Measurements from ENCODE around the gene SRSF7. TPM values are rescaled to one million over a fixed set of nuclear protein-coding genes. Genes with fewer than 3 reads are reported as not detected.
"Not testable (repeated sequence)": the region's sequence is repeated elsewhere in the genome, so short reads cannot be mapped to it uniquely, and the experiment has no call there.

SRSF7 gene
- total RNA-seq, 4 donors from 2014 or later = 94.4 to 163 (median 128) TPM

- Histone ChIP-seq H3K4me3 (no peak overlapping the region), H3K9me3 (no peaks in the 10 kb centered on the region), H3K27me3 (no peaks in the 10 kb centered on the region), H3K4me1 (no peaks in the 10 kb centered on the region), H3K36me3 (no peaks in the 10 kb centered on the region), H3K27ac (no peak overlapping the region)
- TF ChIP-seq POLR2A (IDR thresholded peaks at IDR 0.05) = no peak
- TF ChIP-seq, protein P1, sequence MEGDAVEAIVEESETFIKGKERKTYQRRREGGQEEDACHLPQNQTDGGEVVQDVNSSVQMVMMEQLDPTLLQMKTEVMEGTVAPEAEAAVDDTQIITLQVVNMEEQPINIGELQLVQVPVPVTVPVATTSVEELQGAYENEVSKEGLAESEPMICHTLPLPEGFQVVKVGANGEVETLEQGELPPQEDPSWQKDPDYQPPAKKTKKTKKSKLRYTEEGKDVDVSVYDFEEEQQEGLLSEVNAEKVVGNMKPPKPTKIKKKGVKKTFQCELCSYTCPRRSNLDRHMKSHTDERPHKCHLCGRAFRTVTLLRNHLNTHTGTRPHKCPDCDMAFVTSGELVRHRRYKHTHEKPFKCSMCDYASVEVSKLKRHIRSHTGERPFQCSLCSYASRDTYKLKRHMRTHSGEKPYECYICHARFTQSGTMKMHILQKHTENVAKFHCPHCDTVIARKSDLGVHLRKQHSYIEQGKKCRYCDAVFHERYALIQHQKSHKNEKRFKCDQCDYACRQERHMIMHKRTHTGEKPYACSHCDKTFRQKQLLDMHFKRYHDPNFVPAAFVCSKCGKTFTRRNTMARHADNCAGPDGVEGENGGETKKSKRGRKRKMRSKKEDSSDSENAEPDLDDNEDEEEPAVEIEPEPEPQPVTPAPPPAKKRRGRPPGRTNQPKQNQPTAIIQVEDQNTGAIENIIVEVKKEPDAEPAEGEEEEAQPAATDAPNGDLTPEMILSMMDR (IDR thresholded peaks at IDR 0.05) = no peak
- DNase-seq = no peak
- intact Hi-C loops (cut with DNase I; ENCODE audit: low total_unique reads) = no loop called here
These were observed 42.4 kb upstream of the SRSF7 start for GRCh38 chr2:38793511-38793910.

- intact Hi-C loops (cut with DNase I; ENCODE audit: low total_unique reads) = no loop called here
- DNase-seq = no peak
- Histone ChIP-seq H3K9me3 (no peaks in the 10 kb centered on the region), H3K36me3 (no peaks in the 10 kb centered on the region), H3K4me1 (no peaks in the 10 kb centered on the region), H3K27me3 (no peaks in the 10 kb centered on the region), H3K4me3 (no peak overlapping the region), H3K27ac (no peak overlapping the region)
- no peak for TF ChIP-seq POLR2A (IDR thresholded peaks at IDR 0.05)
- TF ChIP-seq, protein P1 (IDR thresholded peaks at IDR 0.05) = no peak
These were observed 41.6 kb upstream of the SRSF7 start for GRCh38 chr2:38792751-38793150.

GRCh38 chr2:38792321-38792720, 41.2 kb upstream of the SRSF7 start:
- H3K9me3 ChIP-seq; H3K27me3 ChIP-seq; intact Hi-C loops (cut with DNase I; ENCODE audit: low total_unique reads); H3K4me3 ChIP-seq; DNase-seq; H3K4me1 ChIP-seq; H3K36me3 ChIP-seq; H3K27ac ChIP-seq: not testable (repeated sequence)

- intact Hi-C loops (cut with DNase I; ENCODE audit: low total_unique reads) = no loop called here
- Histone ChIP-seq H3K9me3 (no peaks in the 10 kb centered on the region), H3K4me1 (no peaks in the 10 kb centered on the region), H3K27ac (no peak overlapping the region), H3K4me3 (no peak overlapping the region), H3K36me3 (no peaks in the 10 kb centered on the region), H3K27me3 (no peaks in the 10 kb centered on the region)
- DNase-seq = no peak
- TF ChIP-seq POLR2A (IDR thresholded peaks at IDR 0.05) = no peak
- TF ChIP-seq, protein P1 (IDR thresholded peaks at IDR 0.05) = no peak
These were observed 40.6 kb upstream of the SRSF7 start for GRCh38 chr2:38791744-38792143.

GRCh38 chr2:38789691-38790090, 38.5 kb upstream of the SRSF7 start:
- no peaks in the 10 kb centered on the region for H3K27me3 ChIP-seq
- no peak for DNase-seq
- H3K4me1 ChIP-seq = no peaks in the 10 kb centered on the region
- no peak overlapping the region for H3K4me3 ChIP-seq
- TF ChIP-seq, protein P1 (IDR thresholded peaks at IDR 0.05) = no peak
- no peak for TF ChIP-seq POLR2A (IDR thresholded peaks at IDR 0.05)
- no peak overlapping the region for H3K27ac ChIP-seq
- intact Hi-C loops (cut with DNase I; ENCODE audit: low total_unique reads) = no loop called here
- no peaks in the 10 kb centered on the region for H3K9me3 ChIP-seq
- H3K36me3 ChIP-seq = no peaks in the 10 kb centered on the region

DNA sequence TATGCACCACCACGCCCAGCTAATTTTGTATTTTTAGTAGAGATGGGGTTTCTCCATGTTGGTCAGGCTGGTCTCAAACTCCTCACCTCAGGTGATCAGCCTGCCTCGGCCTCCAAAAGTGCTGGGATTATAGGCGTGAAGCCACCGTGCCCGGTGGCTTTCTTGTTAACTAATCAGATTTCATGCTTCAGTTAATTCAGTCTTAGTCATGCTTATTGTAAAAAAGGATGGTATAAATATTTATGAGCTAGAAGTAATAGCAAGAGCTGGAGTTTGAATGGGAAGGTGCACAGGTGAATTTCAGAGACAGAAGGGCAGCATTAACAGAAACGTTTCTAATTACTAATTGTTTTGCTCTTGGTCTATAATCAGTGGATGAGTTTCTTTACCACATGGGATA, 37.1 kb upstream of the SRSF7 start:
- H3K4me3 ChIP-seq = no peak overlapping the region
- H3K27me3 ChIP-seq = no peaks in the 10 kb centered on the region
- DNase-seq = no peak
- no peaks in the 10 kb centered on the region for H3K4me1 ChIP-seq
- intact Hi-C loops (cut with DNase I; ENCODE audit: low total_unique reads) = no loop called here
- no peak for TF ChIP-seq POLR2A (IDR thresholded peaks at IDR 0.05)
- TF ChIP-seq, protein P1 (IDR thresholded peaks at IDR 0.05) = no peak
- no peak overlapping the region for H3K27ac ChIP-seq
- H3K36me3 ChIP-seq = no peaks in the 10 kb centered on the region
- no peaks in the 10 kb centered on the region for H3K9me3 ChIP-seq

All from uterus (tissue), 4 donors.